Fibroblast of lung (primary cell): ENCODE data around the gene WIPI1.

ENCODE experiments used
- EZH2 ChIP-seq: IDR thresholded peaks from 2 replicates; pipeline ENCODE4 v1.5.1; 2012; ENCODE audit warnings: low read length, control low read depth, mild to moderate bottlenecking; ENCODE audit errors: missing control alignments
- TF ChIP-seq, protein P1 (sequence below), 2 donors: IDR thresholded peaks in 1 of 2; conservative IDR thresholded peaks in 1 of 2; 1 replicate in 1 of 2; 2 replicates in 1 of 2; pipeline ENCODE4 v1.5.1; 2011 to 2012; ENCODE audit warnings: low read length in 2 of 2, control low read depth in 1 of 2, inconsistent platforms in 1 of 2, low read depth in 1 of 2, mild to moderate bottlenecking in 1 of 2

DNA sequence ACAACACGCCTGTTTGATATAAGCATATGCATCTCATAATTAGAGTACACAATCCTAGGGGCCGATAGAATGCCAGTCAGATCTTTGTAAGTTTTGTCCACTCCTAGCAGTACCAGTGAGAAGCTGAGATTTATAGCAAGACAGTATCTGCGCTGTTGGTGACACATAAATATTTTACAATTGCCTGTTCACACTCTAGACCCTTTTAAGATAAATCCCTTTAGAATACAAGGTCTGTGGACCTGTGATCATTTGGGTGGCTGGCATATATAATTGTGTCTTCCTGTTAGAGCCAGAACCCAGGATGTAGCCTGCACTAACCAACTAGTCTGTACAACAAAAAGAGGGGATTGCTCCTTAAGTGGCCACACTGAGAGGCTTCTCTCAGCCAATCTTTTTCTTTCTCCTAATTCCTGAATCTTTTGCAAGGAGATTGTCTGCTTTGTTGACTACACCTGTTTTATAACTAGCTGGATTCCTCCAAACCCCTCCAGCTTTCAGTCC is 74.7 kb downstream of the WIPI1 start:
- no peak for TF ChIP-seq EZH2
- TF ChIP-seq, protein P1, sequence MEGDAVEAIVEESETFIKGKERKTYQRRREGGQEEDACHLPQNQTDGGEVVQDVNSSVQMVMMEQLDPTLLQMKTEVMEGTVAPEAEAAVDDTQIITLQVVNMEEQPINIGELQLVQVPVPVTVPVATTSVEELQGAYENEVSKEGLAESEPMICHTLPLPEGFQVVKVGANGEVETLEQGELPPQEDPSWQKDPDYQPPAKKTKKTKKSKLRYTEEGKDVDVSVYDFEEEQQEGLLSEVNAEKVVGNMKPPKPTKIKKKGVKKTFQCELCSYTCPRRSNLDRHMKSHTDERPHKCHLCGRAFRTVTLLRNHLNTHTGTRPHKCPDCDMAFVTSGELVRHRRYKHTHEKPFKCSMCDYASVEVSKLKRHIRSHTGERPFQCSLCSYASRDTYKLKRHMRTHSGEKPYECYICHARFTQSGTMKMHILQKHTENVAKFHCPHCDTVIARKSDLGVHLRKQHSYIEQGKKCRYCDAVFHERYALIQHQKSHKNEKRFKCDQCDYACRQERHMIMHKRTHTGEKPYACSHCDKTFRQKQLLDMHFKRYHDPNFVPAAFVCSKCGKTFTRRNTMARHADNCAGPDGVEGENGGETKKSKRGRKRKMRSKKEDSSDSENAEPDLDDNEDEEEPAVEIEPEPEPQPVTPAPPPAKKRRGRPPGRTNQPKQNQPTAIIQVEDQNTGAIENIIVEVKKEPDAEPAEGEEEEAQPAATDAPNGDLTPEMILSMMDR (conservative IDR thresholded peaks at IDR 0.05 in 1 of 2, IDR thresholded peaks at IDR 0.05 in 1 of 2; ENCODE audit: low read depth in 1 of 2, low read length in 2 of 2) = no peak
